Measurements from ENCODE around the gene CNTNAP2. TPM values are rescaled to one million over a fixed set of nuclear protein-coding genes. Genes with fewer than 3 reads are reported as not detected.

Gene CNTNAP2
- total and polyA plus RNA-seq, 2 donors (not counting 1 experiment from before 2014, with no cell fraction given), result not detected

- no peak for TF ChIP-seq EZH2 (IDR thresholded peaks at IDR 0.05; ENCODE audit: low read length, missing control alignments)
- TF ChIP-seq, protein P1, sequence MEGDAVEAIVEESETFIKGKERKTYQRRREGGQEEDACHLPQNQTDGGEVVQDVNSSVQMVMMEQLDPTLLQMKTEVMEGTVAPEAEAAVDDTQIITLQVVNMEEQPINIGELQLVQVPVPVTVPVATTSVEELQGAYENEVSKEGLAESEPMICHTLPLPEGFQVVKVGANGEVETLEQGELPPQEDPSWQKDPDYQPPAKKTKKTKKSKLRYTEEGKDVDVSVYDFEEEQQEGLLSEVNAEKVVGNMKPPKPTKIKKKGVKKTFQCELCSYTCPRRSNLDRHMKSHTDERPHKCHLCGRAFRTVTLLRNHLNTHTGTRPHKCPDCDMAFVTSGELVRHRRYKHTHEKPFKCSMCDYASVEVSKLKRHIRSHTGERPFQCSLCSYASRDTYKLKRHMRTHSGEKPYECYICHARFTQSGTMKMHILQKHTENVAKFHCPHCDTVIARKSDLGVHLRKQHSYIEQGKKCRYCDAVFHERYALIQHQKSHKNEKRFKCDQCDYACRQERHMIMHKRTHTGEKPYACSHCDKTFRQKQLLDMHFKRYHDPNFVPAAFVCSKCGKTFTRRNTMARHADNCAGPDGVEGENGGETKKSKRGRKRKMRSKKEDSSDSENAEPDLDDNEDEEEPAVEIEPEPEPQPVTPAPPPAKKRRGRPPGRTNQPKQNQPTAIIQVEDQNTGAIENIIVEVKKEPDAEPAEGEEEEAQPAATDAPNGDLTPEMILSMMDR (conservative IDR thresholded peaks at IDR 0.05 in 1 of 2, IDR thresholded peaks at IDR 0.05 in 1 of 2; ENCODE audit: low read depth in 1 of 2, low read length in 2 of 2), result no peak
- Histone ChIP-seq H3K36me3 (ENCODE audit: control insufficient read depth, insufficient read depth, low read length) (no peaks in the 10 kb centered on the region), H4K20me1 (ENCODE audit: control insufficient read depth, extremely low read depth, insufficient read depth, low read length) (no peaks in the 10 kb centered on the region), H3K4me1 (ENCODE audit: control insufficient read depth, extremely low read depth, insufficient read depth, low read length) (no peaks in the 10 kb centered on the region), H3K9me3 (ENCODE audit: control insufficient read depth, insufficient read depth, low read depth, low read length) (no peaks in the 10 kb centered on the region), H3K9ac (ENCODE audit: insufficient read depth, low read length) (no peak overlapping the region), H3K27me3 (ENCODE audit: control insufficient read depth, insufficient read depth, low read length) (no peaks in the 10 kb centered on the region), H3K27ac (ENCODE audit: insufficient read depth, low read length) (no peak overlapping the region), H3K4me2 (ENCODE audit: extremely low read depth, insufficient read depth, low read length) (no peak overlapping the region), H3K4me3 (replicated peaks in 1 of 4; ENCODE audit: control extremely low read depth in 1 of 4, insufficient read depth in 1 of 4, low read depth in 3 of 4, low read length in 4 of 4) (no peak overlapping the region), H2AFZ (ENCODE audit: low read length) (no peak overlapping the region), H3K79me2 (ENCODE audit: control insufficient read depth, insufficient read depth, low read length) (no peaks in the 10 kb centered on the region)
- DNase-seq (ENCODE audit: low read depth in 2 of 2), result peak in 1 of 2 donors; percentile 1
These were observed 905.5 kb downstream of the CNTNAP2 start for GRCh38 chr7:147022056-147022455.

DNA sequence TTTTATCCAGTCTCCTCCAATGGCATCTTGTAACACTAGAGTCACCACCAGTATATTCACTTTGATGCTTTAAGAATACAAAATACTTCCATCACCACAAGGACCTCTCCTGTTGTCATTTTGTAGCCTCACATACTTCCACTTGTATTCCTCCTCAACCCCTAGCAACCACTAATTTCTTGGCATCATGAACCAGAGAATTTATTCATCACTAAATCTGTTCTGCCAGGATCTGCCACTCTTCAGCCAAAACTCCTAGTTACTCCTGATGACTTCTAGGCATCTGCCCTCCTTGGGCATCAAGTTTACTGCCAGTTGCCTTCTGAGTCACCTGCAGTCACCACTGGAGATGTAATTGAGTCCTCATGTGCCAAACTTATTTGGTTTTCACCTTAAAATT is 906.8 kb downstream of the CNTNAP2 start:
- DNase-seq (ENCODE audit: low read depth in 2 of 2), result no peak
- H4K20me1 ChIP-seq (ENCODE audit: control insufficient read depth, extremely low read depth, insufficient read depth, low read length), result no peaks in the 10 kb centered on the region
- no peak for TF ChIP-seq EZH2 (IDR thresholded peaks at IDR 0.05; ENCODE audit: low read length, missing control alignments)
- TF ChIP-seq, protein P1 (conservative IDR thresholded peaks at IDR 0.05 in 1 of 2, IDR thresholded peaks at IDR 0.05 in 1 of 2; ENCODE audit: low read depth in 1 of 2, low read length in 2 of 2), result no peak

DNA sequence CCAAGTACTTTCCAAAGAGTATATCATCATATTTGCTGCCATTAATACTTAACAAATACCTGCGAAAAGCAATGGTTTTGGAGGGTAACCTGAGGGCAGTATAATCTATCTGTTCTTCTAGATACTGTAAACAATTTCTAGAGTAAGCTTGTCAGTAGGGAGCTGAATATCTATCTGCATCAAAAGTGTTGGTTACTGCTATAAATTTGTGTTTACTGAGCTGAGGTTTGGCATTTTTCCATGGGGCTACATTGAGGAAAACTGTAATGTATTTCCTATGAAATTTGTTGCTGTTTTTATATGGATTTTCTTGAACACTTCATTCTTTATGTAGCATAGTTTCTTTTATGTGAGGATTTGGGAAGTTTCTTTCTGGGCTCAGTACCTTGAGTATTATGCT is 913.4 kb downstream of the CNTNAP2 start:
- no peaks in the 10 kb centered on the region for H3K36me3 ChIP-seq (ENCODE audit: control insufficient read depth, insufficient read depth, low read length)
- no peak overlapping the region for H3K4me3 ChIP-seq (replicated peaks in 1 of 4; ENCODE audit: control extremely low read depth in 1 of 4, insufficient read depth in 1 of 4, low read depth in 3 of 4, low read length in 4 of 4)
- no peaks in the 10 kb centered on the region for H3K4me1 ChIP-seq (ENCODE audit: control insufficient read depth, extremely low read depth, insufficient read depth, low read length)
- H3K4me2 ChIP-seq (ENCODE audit: extremely low read depth, insufficient read depth, low read length), result no peak overlapping the region
- H3K9ac ChIP-seq (ENCODE audit: insufficient read depth, low read length), result no peak overlapping the region
- no peaks in the 10 kb centered on the region for H3K79me2 ChIP-seq (ENCODE audit: control insufficient read depth, insufficient read depth, low read length)
- H3K9me3 ChIP-seq (ENCODE audit: control insufficient read depth, insufficient read depth, low read depth, low read length), result no peaks in the 10 kb centered on the region
- no peaks in the 10 kb centered on the region for H3K27me3 ChIP-seq (ENCODE audit: control insufficient read depth, insufficient read depth, low read length)
- H4K20me1 ChIP-seq (ENCODE audit: control insufficient read depth, extremely low read depth, insufficient read depth, low read length), result no peaks in the 10 kb centered on the region
- no peak for DNase-seq (ENCODE audit: low read depth in 2 of 2)
- H3K27ac ChIP-seq (ENCODE audit: insufficient read depth, low read length), result no peak overlapping the region
- H2AFZ ChIP-seq (ENCODE audit: low read length), result no peak overlapping the region
- TF ChIP-seq, protein P1 (conservative IDR thresholded peaks at IDR 0.05 in 1 of 2, IDR thresholded peaks at IDR 0.05 in 1 of 2; ENCODE audit: low read depth in 1 of 2, low read length in 2 of 2), result no peak
- TF ChIP-seq EZH2 (IDR thresholded peaks at IDR 0.05; ENCODE audit: low read length, missing control alignments), result no peak

More for the DNA sequence above, 906.8 kb downstream of the CNTNAP2 start:
- H3K79me2 ChIP-seq (ENCODE audit: control insufficient read depth, insufficient read depth, low read length), result no peaks in the 10 kb centered on the region
- H3K36me3 ChIP-seq (ENCODE audit: control insufficient read depth, insufficient read depth, low read length), result no peaks in the 10 kb centered on the region
- H3K27ac ChIP-seq (ENCODE audit: insufficient read depth, low read length), result no peak overlapping the region
- H2AFZ ChIP-seq (ENCODE audit: low read length), result no peak overlapping the region
- no peaks in the 10 kb centered on the region for H3K27me3 ChIP-seq (ENCODE audit: control insufficient read depth, insufficient read depth, low read length)
- no peaks in the 10 kb centered on the region for H3K4me1 ChIP-seq (ENCODE audit: control insufficient read depth, extremely low read depth, insufficient read depth, low read length)
- H3K4me3 ChIP-seq (replicated peaks in 1 of 4; ENCODE audit: control extremely low read depth in 1 of 4, insufficient read depth in 1 of 4, low read depth in 3 of 4, low read length in 4 of 4), result no peak overlapping the region
- no peak overlapping the region for H3K4me2 ChIP-seq (ENCODE audit: extremely low read depth, insufficient read depth, low read length)
- H3K9me3 ChIP-seq (ENCODE audit: control insufficient read depth, insufficient read depth, low read depth, low read length), result no peaks in the 10 kb centered on the region
- H3K9ac ChIP-seq (ENCODE audit: insufficient read depth, low read length), result no peak overlapping the region

Measured in fibroblast of lung (primary cell).